GM12873 (cell line): ENCODE measurements around the gene CENPC.

Experiments used
- CTCF ChIP-seq: IDR thresholded peaks from 2 replicates; pipeline ENCODE4 v1.5.1; 2012; ENCODE audit warnings: low read depth, mild to moderate bottlenecking, moderate library complexity, low read length, control low read depth; ENCODE audit not compliant: insufficient read depth; ENCODE audit errors: missing control alignments

The CENPC gene

GRCh38 chr4:67545199-67546003, at the start of gene CENPC:
Gene CENPC (minus strand): TSS chr4:67545503. CDS start chr4:67545355, 148 bp downstream.
- no peak for TF ChIP-seq CTCF

- no peak for TF ChIP-seq CTCF
Measured at GRCh38 chr4:67593741-67594175, 48.5 kb upstream of the CENPC start.

GRCh38 chr4:67587156-67587555, 41.9 kb upstream of the CENPC start:
- TF ChIP-seq CTCF = no peak

GRCh38 chr4:67584496-67584895, 39.2 kb upstream of the CENPC start:
- no peak for TF ChIP-seq CTCF

- TF ChIP-seq CTCF = no peak
Measured at GRCh38 chr4:67581913-67582312, 36.6 kb upstream of the CENPC start.

GRCh38 chr4:67581208-67581857, 36.0 kb upstream of the CENPC start:
- TF ChIP-seq CTCF = no peak

- TF ChIP-seq CTCF = no peak
Measured at GRCh38 chr4:67580577-67580976, 35.3 kb upstream of the CENPC start.
